K562 (cell line): ENCODE data around the gene CEP41. TPM values are rescaled to one million over a fixed set of nuclear protein-coding genes. Genes with fewer than 3 reads are reported as not detected.

Experiments
- ARNT ChIP-seq, 2 experiments: fragments of 450-650 bp; IDR thresholded peaks; 2 replicates each; pipeline ENCODE4 v1.6.1; 2016; ENCODE audit warnings: mild to moderate bottlenecking in 1 of 2
- ATF3 ChIP-seq, 2 experiments: fragments of 450-650 bp in 1 of 2; sonication (generic) in 1 of 2; formaldehyde crosslinking in 1 of 2; IDR thresholded peaks in 1 of 2; conservative IDR thresholded peaks in 1 of 2; 2 replicates each; pipeline versions ENCODE4 v1.6.1 to v1.8.1; 2016 to 2023; ENCODE audit warnings: mild to moderate bottlenecking in 2 of 2, moderate library complexity in 2 of 2, inconsistent platforms in 1 of 2, missing genetic modification reagents in 1 of 2
- BRF2 ChIP-seq: IDR thresholded peaks from 3 replicates; pipeline ENCODE4 v1.6.1; 2011; ENCODE audit warnings: borderline replicate concordance, mild to moderate bottlenecking; ENCODE audit not compliant: insufficient read length, insufficient read depth
- CGGBP1 ChIP-seq: fragments of 250-450 bp; sonication (Bioruptor Pico); IDR thresholded peaks from 2 replicates; pipeline ENCODE4 v1.9.0; 2021; ENCODE audit warnings: mild to moderate bottlenecking
- E2F3 ChIP-seq: fragments of 250-450 bp; sonication (Bioruptor Pico); IDR thresholded peaks from 2 replicates; pipeline ENCODE4 v1.4.0; 2020; ENCODE audit warnings: mild to moderate bottlenecking
- EGR1 ChIP-seq: fragments of 450-650 bp; conservative IDR thresholded peaks from 2 replicates; pipeline ENCODE4 v1.6.1; 2017; ENCODE audit warnings: mild to moderate bottlenecking
- ELK1 ChIP-seq: sonication (generic); formaldehyde crosslinking; IDR thresholded peaks from 2 replicates; pipeline ENCODE4 v1.8.1; 2022; ENCODE audit warnings: missing genetic modification reagents
- EWSR1 ChIP-seq: fragments of 450-650 bp; IDR thresholded peaks from 2 replicates; pipeline ENCODE4 v1.6.1; 2018; ENCODE audit warnings: borderline replicate concordance, mild to moderate bottlenecking, low read depth, moderate library complexity; ENCODE audit not compliant: partially characterized antibody
- FOXJ3 ChIP-seq: sonication (generic); formaldehyde crosslinking; IDR thresholded peaks from 2 replicates; pipeline ENCODE4 v1.4.0; 2020; ENCODE audit warnings: mild to moderate bottlenecking, missing genetic modification reagents
- FOXO4 ChIP-seq: fragments of 450-650 bp; formaldehyde crosslinking; IDR thresholded peaks from 2 replicates; pipeline ENCODE4 v1.4.0; 2020; ENCODE audit warnings: mild to moderate bottlenecking, moderate library complexity
- HDAC1 ChIP-seq, 2 experiments: fragments of 450-650 bp; IDR thresholded peaks; 2 replicates each; pipeline ENCODE4 v1.6.1; 2016 to 2017; ENCODE audit warnings: inconsistent platforms in 1 of 2, mild to moderate bottlenecking in 1 of 2, moderate library complexity in 1 of 2
- MIER1 ChIP-seq: fragments of 450-650 bp; IDR thresholded peaks from 2 replicates; pipeline ENCODE4 v1.6.1; 2016; ENCODE audit warnings: antibody characterized with exemption, mild to moderate bottlenecking, low read depth
- SMARCE1 ChIP-seq: fragments of 450-650 bp; IDR thresholded peaks from 2 replicates; pipeline ENCODE4 v1.7.1; 2016; ENCODE audit warnings: mild to moderate bottlenecking
- SRF ChIP-seq, 2 experiments: fragments of 250-450, 450-650 bp in 1 of 2; sonication (Bioruptor Pico) in 1 of 2; sonication (generic) in 1 of 2; formaldehyde crosslinking; IDR thresholded peaks; 2 replicates each; pipeline versions ENCODE4 v1.5.0 to v1.5.1; 2020 to 2022; ENCODE audit warnings: mild to moderate bottlenecking in 1 of 2, missing genetic modification reagents in 1 of 2
- TAF1 ChIP-seq: IDR thresholded peaks from 2 replicates; pipeline ENCODE4 v1.6.1; 2011; ENCODE audit warnings: mild to moderate bottlenecking, low read length, moderate library complexity; ENCODE audit not compliant: insufficient read depth, control insufficient read depth, severe bottlenecking; ENCODE audit errors: extremely low read depth
- U2AF2 ChIP-seq: fragments of 200-400 bp; formaldehyde crosslinking; optimal IDR thresholded peaks from 2 replicates; pipeline ENCODE3; 2017; ENCODE audit warnings: low read depth, mild to moderate bottlenecking, low read length
- XRCC5 ChIP-seq: fragments of 200-400 bp; formaldehyde crosslinking; IDR thresholded peaks from 2 replicates; pipeline ENCODE4 v1.6.1; 2017; ENCODE audit warnings: low read depth, mild to moderate bottlenecking, low read length
- ZNF449 ChIP-seq: fragments of 250-450 bp; sonication (Bioruptor Pico); IDR thresholded peaks from 2 replicates; pipeline ENCODE4 v1.8.0; 2022; ENCODE audit warnings: moderate library complexity, mild to moderate bottlenecking, inconsistent platforms
- ZNF584 ChIP-seq: fragments of 200-800 bp; sonication (Bioruptor generic); IDR thresholded peaks from 2 replicates; pipeline ENCODE4 v1.6.1; 2016; ENCODE audit warnings: low read depth, mild to moderate bottlenecking, missing genetic modification characterization, missing compliant biosample characterization
- ZNF696 ChIP-seq: fragments of 250-450 bp; sonication (Bioruptor Pico); conservative IDR thresholded peaks from 2 replicates; pipeline ENCODE4 v1.4.0; 2020; ENCODE audit warnings: mild to moderate bottlenecking, moderate library complexity
- polyA plus RNA-seq, 8 experiments: library from polyadenylated mRNA; depleted of rRNA in 4 of 8; stranded (reverse) in 5 of 8; unstranded in 3 of 8; fragments of >200 nt; fragmentation: Nextera tagmentation in 2 of 8; fragmentation: Illumina TruSeq in 1 of 8; extraction: Ambion mirVana in 2 of 8; extraction: Trizol in 1 of 8; gene quantifications; 2 replicates each; pipeline versions ENCODE4 v1.2.1 to v1.2.3, GENCODE V29; 2011 to 2014; ENCODE audit warnings: inconsistent platforms in 1 of 8, missing spikeins in 1 of 8
- total RNA-seq, 7 experiments: library from RNA; depleted of rRNA in 6 of 7; stranded (reverse); fragments of >200 nt in 6 of 7; fragmentation: Illumina TruSeq in 2 of 7; extraction: Trizol in 2 of 7; gene quantifications; 2 replicates each; pipeline versions ENCODE4 v1.2.1 to v1.2.3, GENCODE V29; 2011 to 2021; ENCODE audit warnings: low replicate concordance in 1 of 7

The CEP41 gene
- total and polyA plus RNA-seq, 9 of the 15 experiments (the other 6 are each of a cell fraction or from before 2014, with no cell fraction given), result 1.5 to 15.5 (median 6.4) TPM

GRCh38 chr7:130440527-130441365 is at the start of gene CEP41 (continued):
- peak; percentile 50 for TF ChIP-seq TAF1
- TF ChIP-seq E2F3 (CRISPR knock-in tag), result no peak
- no peak for TF ChIP-seq FOXO4
- TF ChIP-seq SRF (CRISPR knock-in tag; IDR thresholded peaks at IDR 0.05), result no peak
- TF ChIP-seq MIER1, result no peak
- no peak for TF ChIP-seq BRF2
- no peak for TF ChIP-seq SMARCE1
- no peak for TF ChIP-seq EWSR1
- no peak for TF ChIP-seq ELK1 (CRISPR knock-in tag)
- TF ChIP-seq ARNT (IDR thresholded peaks at IDR 0.05), result no peak
- no peak for TF ChIP-seq ZNF449
- no peak for TF ChIP-seq CGGBP1 (CRISPR knock-in tag)
- TF ChIP-seq ZNF696 (CRISPR knock-in tag), result no peak
- TF ChIP-seq FOXJ3 (CRISPR knock-in tag), result no peak
- no peak for TF ChIP-seq EGR1
- TF ChIP-seq U2AF2, result no peak
- TF ChIP-seq XRCC5, result no peak
- no peak for TF ChIP-seq ZNF584
- TF ChIP-seq HDAC1 (IDR thresholded peaks at IDR 0.05), result peak in 1 of 2 experiments; percentile 42; a peak in 1 of 4 replicates
- no peak for TF ChIP-seq ATF3 (IDR thresholded peaks at IDR 0.05)
- no peak for TF ChIP-seq ATF3 (CRISPR knock-in tag; conservative IDR thresholded peaks at IDR 0.05)
